Cardiac fibroblast (primary cell): ENCODE results near the gene PTPRG.
A peak's percentile ranks its signal among the peaks of the same experiment; 100 is the strongest.
"Not testable (repeated sequence)": the region's sequence is repeated elsewhere in the genome, so short reads cannot be mapped to it uniquely, and the experiment has no call there.

Experiments used
- DNase-seq, 2 donors: peaks; one replicate each; pipeline versions ENCODE4 v3.0.0 to v3.0.0-alpha.2; 2010; ENCODE audit warnings: low read depth in 2 of 2
- H3K4me3 ChIP-seq, 2 donors: replicated peaks in 1 of 2; 1 replicate in 1 of 2; 2 replicates in 1 of 2; pipeline ENCODE4 v1.5.1; 2011; ENCODE audit warnings: low read depth in 2 of 2, low read length in 2 of 2, mild to moderate bottlenecking in 2 of 2, moderate library complexity in 1 of 2
- TF ChIP-seq, protein P1 (sequence below): IDR thresholded peaks from one replicate; pipeline ENCODE4 v1.5.1; 2011; ENCODE audit warnings: low read depth, mild to moderate bottlenecking, low read length, inconsistent platforms

PTPRG gene

DNA sequence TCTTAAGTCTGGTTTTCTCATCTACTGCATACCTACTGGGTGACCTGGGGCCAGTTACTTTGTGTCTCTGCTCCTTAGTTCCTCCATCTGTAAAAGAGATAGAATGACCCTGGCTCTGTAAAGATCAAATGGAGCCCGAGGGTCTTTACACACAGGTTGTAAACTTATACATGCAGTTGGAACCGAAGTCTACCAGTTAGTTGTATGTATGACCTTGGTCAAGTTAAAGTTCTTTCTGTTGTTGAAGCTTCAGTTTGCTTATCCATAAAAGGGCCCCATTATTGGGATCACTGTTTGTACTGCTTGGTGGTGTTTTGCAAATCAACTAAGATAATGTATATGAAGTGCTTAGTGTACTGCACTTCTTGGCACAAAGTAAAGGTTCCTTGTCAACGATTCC, 186.9 kb downstream of the PTPRG start:
- DNase-seq: no peak
- H3K4me3 ChIP-seq: no peak overlapping the region
- TF ChIP-seq, protein P1, sequence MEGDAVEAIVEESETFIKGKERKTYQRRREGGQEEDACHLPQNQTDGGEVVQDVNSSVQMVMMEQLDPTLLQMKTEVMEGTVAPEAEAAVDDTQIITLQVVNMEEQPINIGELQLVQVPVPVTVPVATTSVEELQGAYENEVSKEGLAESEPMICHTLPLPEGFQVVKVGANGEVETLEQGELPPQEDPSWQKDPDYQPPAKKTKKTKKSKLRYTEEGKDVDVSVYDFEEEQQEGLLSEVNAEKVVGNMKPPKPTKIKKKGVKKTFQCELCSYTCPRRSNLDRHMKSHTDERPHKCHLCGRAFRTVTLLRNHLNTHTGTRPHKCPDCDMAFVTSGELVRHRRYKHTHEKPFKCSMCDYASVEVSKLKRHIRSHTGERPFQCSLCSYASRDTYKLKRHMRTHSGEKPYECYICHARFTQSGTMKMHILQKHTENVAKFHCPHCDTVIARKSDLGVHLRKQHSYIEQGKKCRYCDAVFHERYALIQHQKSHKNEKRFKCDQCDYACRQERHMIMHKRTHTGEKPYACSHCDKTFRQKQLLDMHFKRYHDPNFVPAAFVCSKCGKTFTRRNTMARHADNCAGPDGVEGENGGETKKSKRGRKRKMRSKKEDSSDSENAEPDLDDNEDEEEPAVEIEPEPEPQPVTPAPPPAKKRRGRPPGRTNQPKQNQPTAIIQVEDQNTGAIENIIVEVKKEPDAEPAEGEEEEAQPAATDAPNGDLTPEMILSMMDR: no peak

DNA sequence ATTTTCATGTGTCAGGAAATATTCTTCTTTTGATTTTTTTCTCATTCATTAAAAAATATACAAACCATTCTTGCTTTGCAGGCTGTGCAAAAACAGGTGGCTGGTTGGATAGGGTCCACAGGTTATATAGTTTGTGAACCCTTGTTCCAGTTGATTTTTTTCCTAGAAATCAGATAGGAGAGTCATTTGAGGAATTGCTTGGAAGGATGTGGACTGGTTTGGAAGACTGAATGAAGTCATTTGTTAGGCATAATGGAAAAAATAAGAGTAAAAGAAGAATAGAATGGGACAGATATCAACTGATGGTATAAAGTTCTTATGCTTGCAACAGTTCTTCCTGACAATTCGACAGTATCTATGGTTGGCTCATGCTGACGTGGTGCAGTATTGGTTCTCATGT, 189.4 kb downstream of the PTPRG start:
- TF ChIP-seq, protein P1: no peak
- DNase-seq: peak; percentile 17 to 39
- H3K4me3 ChIP-seq: no peak overlapping the region

DNA sequence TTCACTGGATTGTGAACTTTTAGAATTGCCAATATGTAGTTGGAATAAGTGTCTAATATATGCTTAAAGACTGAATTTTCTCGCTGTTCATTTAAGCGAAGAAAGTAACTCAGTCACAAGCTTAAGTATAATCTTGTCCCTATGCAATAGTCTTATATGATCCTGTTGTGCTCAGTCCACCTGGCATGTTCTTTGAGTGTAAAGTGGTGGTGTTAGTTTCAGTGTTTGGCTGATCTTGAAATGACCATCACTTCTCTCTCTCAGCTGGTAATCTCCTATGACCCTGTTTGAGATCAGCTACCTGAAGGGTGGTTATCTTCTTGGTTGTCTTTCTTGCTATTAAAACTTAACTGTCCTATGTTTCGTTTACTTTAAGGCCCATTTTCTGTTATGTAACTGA, 197.5 kb downstream of the PTPRG start:
- no peak for DNase-seq
- TF ChIP-seq, protein P1: no peak

DNA sequence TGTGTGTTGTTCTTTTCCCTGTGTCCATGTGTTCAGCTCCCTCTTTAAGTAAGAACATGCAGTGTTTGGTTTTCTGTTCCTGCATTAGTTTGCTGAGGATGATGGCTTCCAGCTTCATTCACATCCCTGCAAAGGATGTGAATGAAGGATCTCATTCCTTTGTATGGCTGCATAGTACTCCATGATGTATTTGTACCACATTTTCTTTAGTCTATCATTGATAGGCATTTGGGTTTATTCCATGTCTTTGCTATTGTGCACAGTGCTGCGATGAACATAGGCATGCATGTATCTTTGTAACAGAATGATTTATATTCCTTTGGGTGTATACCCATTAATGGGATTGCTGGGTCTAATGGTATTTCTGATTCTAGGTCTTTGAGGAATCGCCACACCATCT, 199.4 kb downstream of the PTPRG start:
- not testable (repeated sequence) for DNase-seq, H3K4me3 ChIP-seq

More for the DNA sequence above, 197.5 kb downstream of the PTPRG start:
- no peak overlapping the region for H3K4me3 ChIP-seq

DNA sequence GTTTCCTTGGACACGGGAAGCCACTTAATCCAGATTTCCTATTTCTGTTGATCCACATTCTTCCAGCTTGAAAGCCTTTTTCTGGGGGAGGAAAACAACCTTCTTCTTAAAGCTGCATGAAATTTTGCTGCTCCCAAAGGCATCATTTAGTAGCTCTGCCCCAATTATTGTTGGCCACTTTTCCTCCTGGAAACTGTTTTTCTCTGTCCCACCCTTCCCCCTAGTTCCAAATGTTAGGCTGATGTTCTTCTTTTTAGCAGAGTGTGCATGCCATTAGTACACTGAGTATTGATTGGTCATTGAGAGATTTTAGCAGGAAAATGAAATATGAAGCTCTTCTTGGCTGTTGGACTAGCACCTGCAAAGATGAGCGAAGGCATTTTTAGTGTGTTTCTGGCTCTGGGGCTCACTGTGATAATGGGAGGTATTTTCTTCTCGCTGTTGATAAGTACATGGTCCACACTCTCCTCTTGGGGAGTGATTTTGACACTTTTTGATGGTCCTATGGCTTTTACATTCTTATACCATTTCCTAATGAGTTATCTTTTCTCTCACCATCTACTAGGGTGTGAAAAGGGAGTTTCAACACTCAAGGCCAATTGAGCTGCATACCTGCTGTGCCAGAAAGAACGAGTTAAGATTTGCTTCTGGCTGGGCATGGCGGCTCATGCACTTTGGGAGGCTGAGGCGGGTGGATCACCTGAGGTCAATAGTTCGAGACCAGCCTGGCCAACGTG, 200.5 kb downstream of the PTPRG start:
- H3K4me3 ChIP-seq: no peak overlapping the region
- TF ChIP-seq, protein P1: no peak
- no peak for DNase-seq

DNA sequence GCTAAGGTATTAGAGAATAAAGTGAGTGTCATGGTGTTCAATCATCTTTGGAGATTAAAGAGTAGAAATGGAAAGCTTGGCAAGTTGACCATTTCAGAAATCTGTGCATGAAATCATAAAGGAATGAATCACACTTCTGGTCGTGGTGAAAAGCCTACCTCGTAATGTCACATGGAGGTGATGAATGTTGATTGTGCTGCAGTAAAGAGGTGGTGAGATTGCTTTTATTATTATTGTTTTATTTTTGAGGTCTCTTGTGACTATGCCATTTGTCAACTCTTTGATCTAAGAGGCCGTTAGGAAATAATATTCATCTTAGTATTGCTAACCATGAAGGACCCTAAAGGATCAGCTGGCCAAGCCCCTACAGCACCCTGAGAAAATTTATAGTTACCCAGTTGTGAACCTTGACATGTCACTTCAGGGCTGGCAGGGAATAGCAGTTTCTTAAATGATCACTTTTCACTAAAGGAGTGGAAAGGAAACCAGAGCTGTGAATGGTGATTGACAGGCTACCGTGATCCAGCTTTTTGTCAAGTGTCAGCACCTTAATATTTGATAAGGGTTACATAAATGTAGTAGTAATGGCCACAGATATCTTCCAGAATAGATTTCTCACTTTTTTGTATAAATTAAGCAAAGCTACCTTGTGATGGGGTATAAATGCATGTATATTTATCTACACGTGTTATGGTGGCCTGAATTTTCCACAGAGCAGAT, 203.9 kb downstream of the PTPRG start:
- TF ChIP-seq, protein P1: no peak
- H3K4me3 ChIP-seq: no peak overlapping the region
- peak in 1 of 2 donors; percentile 8 for DNase-seq

DNA sequence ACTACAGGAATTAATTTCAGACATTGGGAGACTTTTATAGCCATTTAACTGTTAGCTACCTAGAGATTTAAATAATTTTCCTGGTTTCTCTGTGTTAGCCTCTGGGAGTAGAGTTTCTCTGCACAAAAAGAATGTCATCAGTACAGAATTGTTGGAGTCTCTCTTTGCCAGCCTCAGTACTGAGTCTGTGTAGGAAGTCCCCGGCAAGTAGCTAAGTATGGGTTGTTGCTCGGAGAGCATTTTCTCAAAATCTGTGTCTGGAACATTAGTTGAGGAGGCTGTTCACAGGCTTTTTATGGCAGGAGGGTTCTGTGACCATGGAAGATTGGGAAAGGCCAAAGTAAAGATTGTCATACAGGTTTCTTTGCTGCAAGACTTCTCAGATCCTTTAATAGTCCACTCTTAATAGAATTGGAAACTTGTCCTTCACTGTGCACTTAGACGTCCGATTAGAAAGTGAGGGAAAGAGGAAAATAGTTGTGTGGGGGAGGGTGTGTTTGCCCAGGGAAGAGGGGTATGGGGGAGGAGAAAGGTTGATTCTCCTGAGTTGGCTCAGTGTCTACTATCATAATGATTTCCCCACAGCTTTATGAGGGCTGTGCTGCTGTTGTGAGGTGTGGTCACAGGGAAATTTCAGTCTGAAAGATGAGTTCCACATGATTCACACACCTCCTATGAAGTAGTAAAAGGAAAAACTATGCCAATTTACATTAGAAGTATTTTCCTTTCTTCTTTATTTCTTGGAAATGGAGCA, 207.1 kb downstream of the PTPRG start:
- peak in 1 of 2 donors; percentile 54 for DNase-seq
- TF ChIP-seq, protein P1: no peak
- H3K4me3 ChIP-seq: no peak overlapping the region
